C1 segment of cervical spinal cord (tissue), 14 donors: Measurements from ENCODE around the gene MTA3.
A peak's percentile ranks its signal among the peaks of the same experiment; 100 is the strongest.
"Not testable (repeated sequence)": the region's sequence is repeated elsewhere in the genome, so short reads cannot be mapped to it uniquely, and the experiment has no call there.

ENCODE experiments used
- DNase-seq, 14 donors: peaks; one replicate each; lab custom pipeline; 2025; lab: John Stamatoyannopoulos, UW

MTA3 gene

DNA sequence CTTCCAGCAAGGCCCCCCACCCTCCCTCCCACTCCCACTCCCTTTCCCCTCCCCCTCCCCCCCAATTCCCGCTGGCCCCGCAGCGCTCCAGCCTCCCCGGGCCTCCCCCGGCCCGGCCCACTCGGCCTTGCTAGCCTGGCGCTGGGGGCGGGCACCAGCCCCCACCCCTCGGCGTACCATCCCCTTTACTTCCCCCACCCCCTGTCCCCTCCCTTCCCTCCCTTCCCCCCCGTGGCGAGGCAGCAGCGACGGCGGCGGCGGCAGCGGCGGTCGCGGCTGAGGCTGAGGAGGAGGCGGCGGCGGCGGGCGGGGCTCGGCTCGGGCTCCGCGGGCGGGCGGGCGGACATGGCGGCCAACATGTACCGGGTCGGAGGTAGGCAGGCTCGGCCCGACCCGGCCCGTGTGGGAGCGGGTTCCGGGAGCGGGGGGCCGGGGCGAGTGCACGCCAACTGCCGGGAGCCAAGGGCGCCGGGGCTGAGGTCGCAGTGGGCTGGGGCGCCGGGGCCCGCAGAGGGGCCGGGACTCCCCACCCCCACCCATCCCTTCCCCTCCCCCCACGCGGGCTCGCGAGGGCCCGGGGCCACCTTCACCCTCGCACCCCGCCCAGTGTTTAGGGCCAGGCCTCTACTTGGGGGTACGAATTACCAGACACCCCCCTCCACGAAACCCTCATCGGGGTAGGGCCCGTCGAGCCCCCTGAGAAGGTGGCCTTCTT, at the start of gene MTA3:
Gene MTA3 (plus strand): TSS at position 232 of the 715 bp plus-strand sequence. CDS start 114 bp downstream, at position 346.
- DNase-seq = peak in 12 of 14 donors; percentile 18 to 70 (median 53)

DNA sequence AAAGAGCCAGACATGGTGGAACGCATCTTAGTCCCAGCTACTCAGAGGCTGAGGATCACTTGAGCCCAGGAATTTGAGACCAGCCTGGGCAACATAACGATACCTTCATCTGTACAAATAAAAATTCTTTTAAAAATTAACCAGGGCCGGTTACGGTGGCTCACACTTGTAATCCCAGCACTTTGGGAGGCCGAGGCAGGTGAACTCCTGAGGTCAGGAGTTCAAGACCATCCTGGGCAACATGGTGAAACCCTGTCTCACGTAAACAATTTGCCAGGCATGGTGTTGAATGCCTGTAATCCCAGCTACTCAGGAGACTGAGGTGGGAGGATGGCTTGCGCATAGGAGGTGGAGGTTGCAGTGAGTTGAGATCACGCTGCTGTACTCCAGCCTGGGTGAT, 48.8 kb upstream of the MTA3 start:
- DNase-seq = no peak

DNA sequence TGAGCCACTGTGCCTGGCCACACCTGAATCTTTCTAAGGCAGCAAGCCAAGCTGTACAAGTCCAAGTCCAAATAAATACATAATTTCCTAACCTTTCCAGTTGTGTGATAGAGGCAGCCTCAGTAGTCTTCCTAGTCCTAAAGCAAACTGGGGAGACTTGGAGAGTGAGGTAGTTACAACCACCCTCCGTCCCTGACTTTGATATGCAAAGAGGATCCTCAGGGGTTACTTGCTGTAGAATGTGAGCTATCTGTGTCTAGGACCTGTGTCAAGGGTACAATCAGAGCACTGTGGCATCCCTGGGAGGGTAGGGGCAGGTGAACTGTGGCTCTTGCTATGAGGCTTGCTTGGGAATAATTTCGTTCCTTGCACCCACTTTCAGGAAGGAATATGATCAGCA, 46.4 kb upstream of the MTA3 start:
- DNase-seq = no peak

DNA sequence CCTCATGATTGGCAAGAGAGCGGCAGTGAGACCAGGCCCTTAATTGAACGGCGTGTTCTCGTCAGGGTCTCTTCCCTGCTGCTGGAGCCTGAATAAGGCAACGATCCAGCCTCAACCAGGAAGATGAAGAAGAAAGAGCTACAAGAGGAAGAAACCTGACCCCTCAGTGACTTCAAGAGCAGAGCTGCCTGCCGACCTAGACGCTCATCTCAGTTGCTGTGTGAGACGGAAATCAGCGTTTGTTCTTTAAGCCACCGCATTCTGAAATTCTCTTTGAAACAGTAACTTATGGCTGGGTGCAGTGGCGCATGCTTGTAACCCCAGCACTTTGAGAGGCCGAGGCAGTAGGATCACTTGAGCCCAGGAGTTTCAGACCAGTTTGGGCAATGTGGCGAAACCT, 45.1 kb upstream of the MTA3 start:
- DNase-seq = no peak

DNA sequence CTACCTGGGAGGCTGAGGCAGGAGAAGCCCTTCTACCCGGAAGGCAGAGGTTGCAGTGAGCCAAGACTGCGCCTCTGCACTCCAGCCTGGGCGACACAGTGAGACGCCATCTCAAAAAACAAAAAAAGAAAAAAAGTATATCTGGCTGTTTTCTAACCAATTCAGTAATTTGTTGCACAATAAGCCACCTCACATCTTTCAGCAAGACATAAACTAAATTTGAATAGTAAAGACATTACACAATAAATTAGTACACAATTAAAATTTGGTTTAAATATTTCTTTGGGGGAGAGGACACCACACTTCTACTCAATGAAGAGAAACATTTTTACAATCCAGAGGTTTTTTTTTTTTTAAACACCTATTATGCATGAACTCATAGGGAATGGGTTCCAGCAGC, 36.0 kb upstream of the MTA3 start:
- DNase-seq = no peak

DNA sequence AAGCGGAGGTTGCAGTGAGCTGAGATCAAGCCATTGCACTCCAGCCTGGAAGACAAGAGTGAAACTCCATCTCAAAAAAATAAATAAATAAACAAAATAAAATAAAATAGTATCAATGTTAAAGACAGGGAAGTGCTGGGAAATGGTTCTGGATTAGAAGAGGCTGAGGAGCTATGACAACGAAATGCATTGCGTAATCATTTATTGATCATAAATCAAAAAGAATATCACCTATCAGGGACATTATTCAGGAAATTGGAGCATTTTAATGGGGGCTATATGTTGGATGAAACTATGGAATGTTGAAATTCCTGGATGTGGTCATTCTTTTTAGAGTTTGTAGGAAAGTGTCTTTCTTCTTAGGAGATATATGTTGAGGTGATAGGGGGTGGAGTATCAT, 30.9 kb upstream of the MTA3 start:
- no peak for DNase-seq

DNA sequence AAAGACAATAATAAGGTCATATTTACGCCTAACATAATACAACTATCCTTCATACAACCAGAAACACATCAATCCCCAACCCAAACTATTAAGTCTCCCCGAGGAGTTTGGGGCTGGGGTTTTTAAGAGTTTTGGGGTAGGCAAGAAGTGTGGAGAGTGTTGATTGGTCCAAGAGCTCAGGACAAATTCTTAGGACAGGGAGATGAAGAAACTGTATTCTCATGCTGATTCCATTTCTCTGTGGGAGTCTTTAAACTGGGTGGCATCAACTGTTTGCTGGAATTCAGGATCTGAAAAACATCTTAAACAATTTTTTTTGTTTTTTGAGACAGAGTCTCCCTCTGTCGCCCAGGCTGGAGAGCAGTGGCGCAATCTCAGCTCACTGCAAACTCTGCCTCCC, 25.6 kb upstream of the MTA3 start:
- no peak for DNase-seq

DNA sequence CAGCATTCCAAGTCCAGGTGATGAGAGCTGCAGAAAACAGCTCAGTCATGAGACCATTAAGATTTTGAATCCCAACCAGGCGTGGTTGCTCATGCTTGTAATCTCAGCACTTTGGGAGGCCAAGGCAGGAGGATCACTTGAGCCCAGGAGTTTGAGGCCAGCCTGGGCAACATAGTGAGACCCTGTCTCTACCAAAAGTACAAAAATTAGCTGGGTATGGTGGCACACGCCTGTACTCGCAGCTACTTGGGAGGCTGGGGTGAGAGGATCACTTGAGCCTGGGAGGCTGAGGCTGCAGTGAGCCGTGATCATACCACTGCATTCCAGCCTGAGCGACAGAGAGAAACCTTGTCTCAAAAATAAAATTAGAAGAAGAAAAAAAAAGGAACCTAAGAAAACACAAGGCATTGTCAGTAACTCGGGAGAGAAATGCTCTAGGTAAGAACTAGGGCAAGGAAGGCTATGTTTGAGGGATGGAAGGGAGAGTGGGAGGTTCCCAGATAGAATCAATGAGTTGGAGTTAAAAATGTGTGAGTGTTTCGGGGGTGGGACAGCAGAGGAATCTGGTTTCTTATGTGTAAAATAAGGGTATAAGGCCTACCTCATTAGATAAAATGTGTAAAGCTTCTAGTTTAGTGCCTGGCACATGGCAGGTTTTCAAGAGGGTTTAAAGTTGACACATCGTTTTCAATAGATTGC, 23.3 kb upstream of the MTA3 start:
- DNase-seq = no peak

DNA sequence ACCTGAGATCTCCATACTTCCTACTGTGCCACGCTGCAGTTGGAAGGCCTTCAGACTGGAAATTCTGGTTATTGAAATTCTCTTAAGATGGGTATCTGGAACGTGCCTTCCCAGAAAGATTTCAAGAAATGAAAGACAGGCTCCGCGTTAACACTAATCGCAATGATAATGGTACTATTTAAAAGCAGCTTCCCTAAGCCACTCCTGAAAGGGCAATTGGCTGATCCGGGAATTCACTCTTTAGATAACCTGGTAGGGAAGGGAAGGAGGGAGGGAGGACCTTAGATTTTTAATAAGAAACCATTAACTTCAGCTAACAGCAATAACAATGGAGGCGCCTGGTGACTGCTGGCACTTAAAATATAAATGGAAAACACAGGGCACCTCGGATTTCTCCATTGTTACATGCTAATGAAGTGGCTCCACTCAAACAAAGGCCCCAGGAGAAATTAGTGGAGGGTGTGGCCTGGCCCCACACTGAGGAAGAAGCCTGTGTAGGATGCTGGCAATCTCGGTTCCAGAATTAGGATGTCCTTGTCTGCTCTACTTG, 22.5 kb upstream of the MTA3 start:
- no peak for DNase-seq

DNA sequence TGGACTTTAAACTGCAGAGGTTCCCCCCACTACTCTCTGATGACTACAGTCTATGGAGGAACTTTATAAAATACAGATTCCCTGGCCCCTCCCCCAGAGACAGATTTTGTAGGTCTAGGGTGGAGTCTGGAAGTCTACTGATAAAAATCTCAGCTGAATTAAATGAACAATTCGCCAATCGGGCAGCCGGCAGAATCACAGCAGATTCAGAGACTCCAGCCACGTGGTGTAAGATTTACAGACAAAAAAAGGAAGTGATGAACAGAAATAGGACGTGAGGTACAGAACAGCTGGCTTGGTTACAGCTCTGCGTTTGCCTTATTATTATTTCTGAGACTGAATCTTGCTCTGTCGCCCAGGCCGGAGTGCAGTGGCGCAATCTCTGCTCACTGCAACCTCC, 21.4 kb upstream of the MTA3 start:
- no peak for DNase-seq

DNA sequence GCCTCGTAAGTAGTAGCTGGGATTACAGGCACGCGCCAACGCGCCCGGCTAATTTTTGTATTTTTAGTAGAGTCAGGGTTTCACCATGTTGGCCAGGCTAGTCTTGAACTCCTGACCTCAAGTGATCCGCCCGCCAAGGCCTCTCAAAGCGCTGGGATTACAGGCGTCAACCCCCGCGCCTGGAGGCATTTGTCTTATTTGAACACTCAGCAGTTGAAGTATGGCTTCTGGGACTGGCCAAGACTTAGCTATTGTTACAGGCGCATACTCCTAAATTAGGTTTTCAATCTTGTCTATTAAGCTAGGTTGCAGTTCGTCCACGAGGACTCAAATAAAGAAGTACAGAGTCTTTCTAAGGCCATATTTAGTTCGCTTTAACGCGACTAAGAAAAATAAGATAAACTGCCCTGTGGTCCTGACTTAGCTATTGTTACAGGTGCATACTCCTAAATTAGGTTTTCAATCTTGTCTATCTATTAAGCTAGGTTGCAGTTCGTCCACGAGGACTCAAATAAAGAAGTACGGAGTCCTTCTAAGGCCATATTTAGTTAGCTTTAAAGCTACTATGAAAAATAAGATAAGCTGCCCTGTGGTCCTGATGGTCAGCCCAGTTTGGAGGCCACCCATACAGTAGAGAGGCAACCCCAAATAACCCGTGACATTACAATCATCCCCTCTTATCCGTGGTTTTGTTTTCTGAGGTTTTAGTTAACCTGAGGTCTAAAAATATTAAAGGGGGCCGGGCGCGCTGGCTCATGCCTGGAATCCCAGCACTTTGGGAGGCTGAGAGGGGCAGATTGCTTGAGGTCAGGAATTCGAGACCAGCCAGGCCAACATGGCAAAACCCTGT, 20.8 kb upstream of the MTA3 start:
- DNase-seq = no peak

DNA sequence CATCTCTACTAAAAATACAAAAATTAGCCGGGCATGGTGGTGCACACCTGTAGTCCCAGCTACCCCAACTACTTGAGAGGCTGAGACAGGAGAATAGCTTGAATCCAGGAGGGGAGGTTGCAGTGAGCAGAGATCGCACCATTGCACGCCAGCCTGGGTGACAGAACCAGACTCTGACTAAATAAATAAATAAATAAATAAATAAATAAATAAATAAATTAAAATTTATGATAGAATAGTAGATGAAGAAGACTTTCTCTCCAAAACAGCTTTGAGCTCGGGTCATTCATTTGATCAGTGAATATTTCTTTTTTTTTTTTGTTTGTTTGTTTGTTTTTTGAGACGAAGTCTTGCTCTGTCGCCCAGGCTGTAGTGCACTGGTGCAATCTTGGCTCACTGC, 17.6 kb upstream of the MTA3 start:
- no peak for DNase-seq

DNA sequence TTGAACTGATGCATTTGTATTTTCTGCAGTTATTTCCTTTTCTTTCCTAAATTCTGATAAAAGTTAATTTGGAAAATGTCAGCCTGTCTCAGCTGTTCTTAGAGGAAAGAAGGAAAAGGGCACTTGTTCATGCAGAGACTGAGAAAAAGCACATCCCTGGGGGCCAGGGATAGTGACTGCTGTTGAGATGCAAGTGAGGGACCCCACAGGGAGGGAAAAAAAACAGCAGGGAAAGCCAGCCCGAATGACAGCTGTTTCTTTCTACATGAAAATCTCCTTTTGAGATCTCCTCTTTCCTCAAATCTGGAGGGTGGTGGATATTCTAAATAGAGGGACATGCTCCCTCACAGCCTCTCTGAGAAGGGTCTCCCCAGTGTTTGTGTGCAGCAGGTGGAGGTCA, 14.0 kb upstream of the MTA3 start:
- no peak for DNase-seq

DNA sequence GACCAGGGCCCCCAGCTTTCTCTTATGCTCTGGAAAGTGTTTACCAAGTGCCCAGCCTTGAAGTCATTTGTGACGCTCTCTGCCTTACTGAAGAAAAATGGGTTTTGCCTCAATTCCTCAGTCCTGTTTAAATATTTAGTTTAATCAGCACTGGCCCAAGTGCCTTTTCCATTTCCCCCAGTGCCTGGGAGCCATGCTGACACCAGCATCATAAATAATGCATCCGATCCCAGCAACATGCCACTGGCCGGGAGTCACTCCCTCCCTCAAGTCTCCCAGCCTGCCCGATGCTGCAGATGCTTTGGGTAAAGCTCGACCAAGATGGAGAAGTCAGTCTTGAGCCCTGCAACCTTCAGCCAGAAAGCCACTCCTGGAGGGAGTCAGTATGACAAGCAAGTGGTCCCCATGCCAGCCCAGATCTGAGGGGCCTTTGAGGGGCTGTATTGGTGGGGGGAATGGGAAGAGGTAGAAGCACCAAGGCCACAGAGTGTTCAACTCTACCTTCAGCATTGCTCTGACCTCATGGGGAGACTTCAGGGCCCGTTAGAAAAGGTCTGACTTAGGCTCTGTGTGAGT, 12.0 kb upstream of the MTA3 start:
- no peak for DNase-seq

DNA sequence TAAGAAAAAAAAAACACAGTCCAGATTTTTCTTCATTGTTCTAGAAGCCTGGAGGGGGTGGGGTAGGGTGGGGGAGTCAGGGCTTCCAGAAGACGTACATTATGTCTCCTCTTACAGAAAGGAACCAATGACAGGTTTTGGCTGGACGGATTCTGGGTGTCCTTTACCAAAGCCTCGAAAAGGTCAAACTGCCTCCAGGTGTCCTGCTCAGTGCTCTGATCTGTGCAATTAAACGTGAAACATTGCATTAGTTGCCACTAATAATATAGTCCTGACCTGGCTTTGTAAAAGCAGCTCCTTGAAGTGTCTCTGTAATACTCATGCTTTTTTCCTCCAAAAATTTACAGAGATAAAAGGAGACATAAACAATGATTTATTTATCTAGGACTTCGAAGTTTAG, 11.1 kb upstream of the MTA3 start:
- no peak for DNase-seq

DNA sequence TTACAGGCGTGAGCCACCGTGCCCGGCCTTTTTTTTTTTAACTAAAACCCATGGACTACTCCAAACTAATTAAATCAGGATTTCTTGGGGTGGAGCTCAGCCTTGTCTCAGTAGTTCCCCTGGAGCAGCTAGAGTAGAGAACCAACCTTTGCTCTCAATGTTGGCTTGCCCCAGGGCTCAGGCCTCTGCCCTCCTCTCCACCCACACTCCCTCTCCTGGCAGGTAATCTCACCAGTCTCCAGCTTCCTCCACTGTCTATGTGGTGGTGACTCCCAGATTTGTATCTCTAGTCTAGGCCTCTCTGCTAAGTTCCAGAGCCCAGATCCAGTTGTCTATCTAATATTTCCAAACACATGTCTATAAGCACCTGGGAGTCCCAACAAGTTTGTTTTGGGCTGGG, 9.6 kb upstream of the MTA3 start:
- DNase-seq = no peak

DNA sequence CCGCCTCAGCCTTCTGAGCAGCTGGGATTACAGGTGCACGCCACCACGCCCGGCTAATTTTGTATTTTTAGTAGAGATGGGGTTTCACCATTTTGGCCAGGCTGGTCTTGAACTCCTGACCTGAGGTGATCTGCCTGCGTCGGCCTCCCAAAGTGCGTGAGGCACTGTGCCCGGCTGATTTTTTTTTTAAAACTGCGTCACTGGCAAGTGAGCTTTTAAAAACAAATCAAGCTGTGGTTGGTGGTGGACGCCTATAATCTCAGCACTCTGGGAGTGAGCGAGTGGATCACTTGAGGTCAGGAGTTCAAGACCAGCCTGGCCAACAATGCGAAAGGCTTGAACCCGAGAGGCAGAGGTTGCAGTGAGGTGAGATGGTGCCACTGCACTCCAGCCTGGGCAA, 8.3 kb upstream of the MTA3 start:
- not testable (repeated sequence) for DNase-seq

DNA sequence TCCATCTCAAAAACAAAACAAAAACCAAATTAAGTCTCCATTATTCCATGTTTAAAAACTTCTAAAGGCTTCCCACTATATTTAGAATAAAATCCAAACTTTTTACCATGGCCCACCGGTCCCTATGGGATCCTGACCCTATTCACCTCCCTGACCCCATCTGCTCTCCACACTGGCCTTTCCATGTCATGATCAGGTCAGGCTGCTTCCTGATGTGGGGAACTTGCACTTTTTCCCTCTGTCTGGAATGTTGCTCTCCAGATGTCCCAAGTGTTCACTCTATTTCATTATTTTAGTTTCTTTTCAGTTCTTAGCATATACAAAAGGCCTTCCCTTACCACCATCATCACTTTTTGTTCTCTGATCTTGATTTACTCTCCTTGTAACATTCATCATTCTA, 7.5 kb upstream of the MTA3 start:
- DNase-seq = no peak

DNA sequence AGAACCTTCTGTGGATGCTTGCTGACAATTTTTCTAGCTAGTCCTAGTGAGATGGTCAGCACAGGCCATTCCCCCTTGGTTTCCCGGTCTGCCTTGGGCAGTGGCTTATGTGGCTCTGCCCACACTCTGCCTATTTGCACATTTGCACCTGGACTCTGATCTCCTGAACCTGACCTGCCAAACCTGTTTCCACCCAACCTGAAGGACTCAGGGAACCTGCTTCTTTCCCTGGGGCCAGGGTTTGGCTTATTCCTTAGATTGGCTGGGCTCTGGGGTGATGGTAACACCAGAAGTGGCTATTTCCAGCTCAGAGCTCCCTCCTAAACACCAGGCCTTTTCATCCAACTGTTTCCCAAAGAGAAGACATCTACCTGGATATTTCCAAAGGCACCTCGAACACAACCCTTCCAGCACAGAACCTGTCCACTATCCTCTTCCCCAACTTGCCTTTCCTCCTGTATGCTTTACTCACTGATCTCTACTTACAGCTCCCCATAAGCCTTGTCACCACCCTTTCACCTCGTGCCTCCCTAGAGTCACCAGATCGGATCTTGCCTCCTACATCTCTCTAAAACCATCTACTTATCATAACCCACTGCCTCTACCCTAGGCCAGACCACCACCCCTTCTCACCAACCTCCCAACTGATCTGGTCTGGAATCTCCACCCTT, 5.8 kb upstream of the MTA3 start:
- no peak for DNase-seq

DNA sequence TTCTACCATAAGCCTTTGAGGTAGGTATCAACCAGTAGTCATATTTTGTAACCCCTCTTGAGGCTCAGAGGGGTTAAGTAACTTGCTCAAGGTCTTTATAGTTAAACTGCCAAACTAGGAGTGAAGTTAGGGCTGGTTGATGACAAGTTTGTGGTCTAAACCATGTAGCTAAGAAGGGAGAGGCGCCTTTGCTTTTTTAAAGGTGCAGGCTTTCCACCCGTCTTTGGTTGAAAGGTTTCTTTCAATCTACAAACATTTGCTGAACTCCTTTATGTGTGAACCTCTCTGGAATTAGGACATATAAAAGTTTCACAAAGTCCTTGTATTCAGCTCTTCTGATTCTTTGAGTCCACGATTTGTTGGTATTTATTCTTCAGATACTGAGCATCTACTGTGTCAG, 2.4 kb upstream of the MTA3 start:
- DNase-seq = no peak

DNA sequence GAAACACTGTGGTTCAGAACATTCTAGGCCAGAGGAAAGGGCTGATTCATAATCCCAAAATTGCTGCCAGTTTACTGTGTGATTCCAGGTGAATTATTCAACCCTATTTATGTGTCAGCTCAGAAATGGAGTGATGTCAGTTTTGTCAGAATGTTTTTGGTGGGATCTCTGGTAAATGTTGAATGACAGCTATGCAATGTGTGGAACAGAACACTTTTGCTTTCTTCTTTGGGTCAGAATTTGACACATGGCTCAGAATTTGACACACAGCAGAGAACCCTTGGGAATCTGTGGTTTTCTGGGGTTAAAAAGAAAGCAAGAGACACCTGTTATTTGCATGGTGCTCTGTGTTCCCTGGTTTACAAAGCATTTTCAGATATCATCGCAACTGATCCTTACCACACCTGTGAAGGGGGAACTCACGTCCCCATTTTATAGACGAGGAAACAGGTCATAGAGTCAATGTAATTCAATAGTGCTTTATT, 1.6 kb upstream of the MTA3 start:
- peak in 1 of 14 donors; percentile 4 for DNase-seq
